Heart left ventricle (tissue), 16 donors: ENCODE results near the gene CCDC159. TPM values are rescaled to one million over a fixed set of nuclear protein-coding genes. Genes with fewer than 3 reads are reported as not detected.

ENCODE experiments used
- ATAC-seq, 4 donors: fragments of 200-7000 bp; cut with Tn5 transposase; one replicate each; pipeline ENCODE4 v1.9.1; 2020 to 2022; ENCODE audit warnings: moderate library complexity in 4 of 4, mild to moderate bottlenecking in 3 of 4, moderate number of reproducible peaks in 1 of 4
- DNase-seq, 5 donors: peaks; one replicate each; pipeline ENCODE4 v3.0.0-alpha.2; 2020
- H3K27ac ChIP-seq, 12 donors: fragments of 200-600 bp; sonication (generic) in 4 of 12; one replicate each; pipeline versions ENCODE4 v1.5.0 to v1.8.0; 2016 to 2022; ENCODE audit warnings: mild to moderate bottlenecking in 2 of 12
- H3K27me3 ChIP-seq, 9 donors: fragments of 200-600 bp; sonication (generic) in 2 of 9; one replicate each; pipeline versions ENCODE4 v1.5.1 to v1.8.0; 2016 to 2022; ENCODE audit warnings: mild to moderate bottlenecking in 3 of 9
- H3K36me3 ChIP-seq, 9 donors: fragments of 200-600 bp; sonication (generic) in 2 of 9; one replicate each; pipeline versions ENCODE4 v1.5.0 to v1.8.0; 2018 to 2022; ENCODE audit warnings: mild to moderate bottlenecking in 2 of 9
- H3K4me1 ChIP-seq, 12 donors: fragments of 200-600 bp; sonication (generic) in 4 of 12; one replicate each; pipeline versions ENCODE4 v1.5.0 to v1.8.0; 2016 to 2022; ENCODE audit warnings: mild to moderate bottlenecking in 3 of 12
- H3K4me3 ChIP-seq, 12 donors: fragments of 200-600 bp; sonication (generic) in 4 of 12; one replicate each; pipeline versions ENCODE4 v1.5.0 to v1.8.0; 2017 to 2022; ENCODE audit warnings: mild to moderate bottlenecking in 9 of 12, moderate library complexity in 4 of 12
- H3K9me3 ChIP-seq, 12 donors: fragments of 200-600 bp; sonication (generic) in 4 of 12; one replicate each; pipeline versions ENCODE4 v1.5.0 to v1.8.0; 2016 to 2022; ENCODE audit warnings: mild to moderate bottlenecking in 1 of 12
- POLR2A ChIP-seq, 2 donors: fragments of 450-650 bp; IDR thresholded peaks; one replicate each; pipeline ENCODE4 v1.6.1; 2017; ENCODE audit warnings: antibody characterized with exemption in 2 of 2, mild to moderate bottlenecking in 2 of 2, moderate library complexity in 2 of 2
- WGBS, 4 donors: extraction: QIAGEN DNeasy Blood & Tissue Kit in 2 of 4; methylation state at CpG; one replicate each; pipeline versions ENCODE4 v1.1.5 to v1.1.7; 2013 to 2018; 5-methylcytosine and 5-hydroxymethylcytosine counted together
- intact Hi-C, 10 donors: fragments of 100-400 bp; cut with DNase I; formaldehyde crosslinking; loops; one replicate each; pipeline versions ENCODE4 v1.11.1 to v1.14.2; 2022
- polyA plus RNA-seq, 2 donors: library from polyadenylated mRNA; stranded (reverse); fragments of 200-250 nt; gene quantifications; one replicate each; pipeline ENCODE4 v1.2.3, GENCODE V29; 2013
- total RNA-seq, 9 donors: library from RNA; depleted of rRNA in 2 of 9; stranded (reverse); fragments of >200 nt in 2 of 9; fragmentation: NEBNext Ultra II Directional in 3 of 9; extraction: Animal tissue kit (Norgen Biotek cat#: 25700) in 3 of 9; gene quantifications; one replicate each; pipeline versions ENCODE4 v1.1.0 to v1.2.4, GENCODE V29; 2016 to 2023
- TF ChIP-seq, protein P1 (sequence below), 12 donors: fragments of 200-600 bp; sonication (generic) in 4 of 12; IDR thresholded peaks; one replicate each; pipeline versions ENCODE4 v1.5.0 to v1.8.0; 2018 to 2022; ENCODE audit warnings: antibody characterized with exemption in 12 of 12, mild to moderate bottlenecking in 5 of 12
- donor health status: ischemic (EF 13 %, LVEDD 7.1; RV severe dilation, severe dysfunction).
- donor health status: healthy with polysubstance abuse.
- donor health status: DM: no; HTN: yes; CAD: no.
- donor health status: DM: no; HTN: no; CAD: no.
- donor health status: ischemic (EF 25% LVEDD 6.9; RV normal size, moderate dysfunction).
- donor health status: ischemic (EF 25% LVEDD 5.7; RV mildly dilated, moderate dysfunction).
- donor health status: healthy.
- donor health status: DM: yes; HTN: yes; CAD: no.
- donor health status: ischemic (EF 35%, LVEDD 5.7; RV mildly dilated, moderate dysfunction).
- donor health status: nonischemic (EF 11% LVEDD 7.7; RV severe dilation, severe dysfunction).
- donor health status: DM: yes; HTN: yes; CAD: no.
- donor health status: PGD.
- donor health status: ischemic (EF 29% LVEDD 5.4; RV normal size, mild dysfunction).
- donor health status: nonischemic (EF 23%, LVEDD 6.1; RV moderate dilation, normal function).

Gene CCDC159
- total and polyA plus RNA-seq, 11 donors, result 11.5 to 34.9 (median 21.9) TPM

DNA sequence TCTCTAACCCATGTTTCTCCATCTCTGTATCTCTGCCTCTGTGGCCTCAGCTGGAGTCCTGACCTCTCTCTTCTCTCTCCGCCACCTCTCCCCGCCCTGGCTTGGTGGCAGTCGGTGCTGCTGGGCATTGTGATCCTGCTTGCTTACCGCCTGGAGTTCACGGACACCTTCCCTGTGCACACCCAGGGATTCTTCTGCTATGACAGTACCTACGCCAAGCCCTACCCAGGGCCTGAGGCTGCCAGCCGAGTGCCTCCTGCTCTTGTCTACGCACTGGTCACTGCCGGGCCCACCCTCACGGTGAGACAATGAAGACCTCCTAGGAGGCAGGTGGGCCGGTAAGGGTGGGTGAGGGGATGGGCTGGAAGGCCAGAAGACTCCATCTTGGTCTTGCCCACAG, 13.1 kb downstream of the CCDC159 start:
- no peak overlapping the region for H3K27ac ChIP-seq
- TF ChIP-seq, protein P1, sequence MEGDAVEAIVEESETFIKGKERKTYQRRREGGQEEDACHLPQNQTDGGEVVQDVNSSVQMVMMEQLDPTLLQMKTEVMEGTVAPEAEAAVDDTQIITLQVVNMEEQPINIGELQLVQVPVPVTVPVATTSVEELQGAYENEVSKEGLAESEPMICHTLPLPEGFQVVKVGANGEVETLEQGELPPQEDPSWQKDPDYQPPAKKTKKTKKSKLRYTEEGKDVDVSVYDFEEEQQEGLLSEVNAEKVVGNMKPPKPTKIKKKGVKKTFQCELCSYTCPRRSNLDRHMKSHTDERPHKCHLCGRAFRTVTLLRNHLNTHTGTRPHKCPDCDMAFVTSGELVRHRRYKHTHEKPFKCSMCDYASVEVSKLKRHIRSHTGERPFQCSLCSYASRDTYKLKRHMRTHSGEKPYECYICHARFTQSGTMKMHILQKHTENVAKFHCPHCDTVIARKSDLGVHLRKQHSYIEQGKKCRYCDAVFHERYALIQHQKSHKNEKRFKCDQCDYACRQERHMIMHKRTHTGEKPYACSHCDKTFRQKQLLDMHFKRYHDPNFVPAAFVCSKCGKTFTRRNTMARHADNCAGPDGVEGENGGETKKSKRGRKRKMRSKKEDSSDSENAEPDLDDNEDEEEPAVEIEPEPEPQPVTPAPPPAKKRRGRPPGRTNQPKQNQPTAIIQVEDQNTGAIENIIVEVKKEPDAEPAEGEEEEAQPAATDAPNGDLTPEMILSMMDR (IDR thresholded peaks at IDR 0.05), result no peak
- TF ChIP-seq POLR2A (IDR thresholded peaks at IDR 0.05), result no peak
- no peaks in the 10 kb centered on the region for H3K27me3 ChIP-seq
- no peak for DNase-seq
- intact Hi-C loops, result no loop called here
- WGBS, 4 donors, result 89 to 91% (median 90%) methylated on average over 9 to 11 of the region's 11 CpGs
- no peak overlapping the region for H3K4me3 ChIP-seq
- H3K4me1 ChIP-seq, result peaks cover 0 to 22% (median 2%) of the 10 kb centered on the region in 12 donors
- H3K36me3 ChIP-seq, result peaks cover 0 to 55% (median 10%) of the 10 kb centered on the region in 9 donors
- H3K9me3 ChIP-seq, result no peaks in the 10 kb centered on the region
- ATAC-seq, result no peak

DNA sequence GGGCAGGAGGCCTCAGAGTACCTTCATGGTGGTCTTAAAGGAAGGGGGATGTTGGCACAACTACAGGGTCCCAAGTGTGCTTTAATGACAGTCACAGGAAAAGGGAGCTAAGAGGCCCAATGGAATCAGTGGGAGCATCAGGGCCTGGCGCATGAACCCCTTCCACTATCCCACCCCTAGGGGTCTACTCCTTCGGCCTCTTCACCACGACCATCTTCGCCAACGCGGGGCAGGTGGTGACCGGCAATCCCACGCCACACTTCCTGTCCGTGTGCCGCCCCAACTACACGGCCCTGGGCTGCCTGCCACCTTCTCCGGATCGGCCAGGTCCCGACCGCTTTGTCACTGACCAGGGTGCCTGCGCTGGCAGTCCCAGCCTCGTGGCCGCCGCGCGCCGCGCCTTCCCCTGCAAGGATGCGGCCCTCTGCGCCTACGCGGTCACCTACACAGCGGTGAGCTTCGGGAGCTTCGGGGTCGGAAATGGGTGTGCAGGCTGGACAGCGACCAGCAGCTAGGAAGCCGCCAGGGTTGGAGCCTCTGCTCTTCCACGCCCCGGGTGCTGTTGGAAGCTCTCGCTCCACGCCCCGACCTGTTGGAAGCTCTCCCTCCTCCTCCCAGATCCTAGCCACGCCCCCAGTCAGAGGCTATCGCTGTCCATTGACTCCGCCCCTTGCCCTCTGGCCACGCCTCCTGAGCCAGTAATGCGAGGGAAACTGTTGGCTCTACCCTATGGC, 14.9 kb downstream of the CCDC159 start:
- WGBS, 4 donors, result 34 to 61% (median 51%) methylated on average over 27 to 43 of the region's 43 CpGs
- ATAC-seq, result peak in 3 of 4 donors; percentile 16 to 31 (median 19)
- no peaks in the 10 kb centered on the region for H3K27me3 ChIP-seq
- H3K36me3 ChIP-seq, result peaks cover 0 to 63% (median 15%) of the 10 kb centered on the region in 9 donors
- peaks cover 0 to 8% (median 0%) of the 10 kb centered on the region in 12 donors for H3K4me1 ChIP-seq
- intact Hi-C loops, result no loop called here
- peak overlapping the region in 1 of 12 donors; percentile 6 for H3K4me3 ChIP-seq
- TF ChIP-seq, protein P1 (IDR thresholded peaks at IDR 0.05), result no peak
- TF ChIP-seq POLR2A (IDR thresholded peaks at IDR 0.05), result no peak
- H3K27ac ChIP-seq, result no peak overlapping the region
- no peaks in the 10 kb centered on the region for H3K9me3 ChIP-seq
- peak in 1 of 5 donors; percentile 75 for DNase-seq

DNA sequence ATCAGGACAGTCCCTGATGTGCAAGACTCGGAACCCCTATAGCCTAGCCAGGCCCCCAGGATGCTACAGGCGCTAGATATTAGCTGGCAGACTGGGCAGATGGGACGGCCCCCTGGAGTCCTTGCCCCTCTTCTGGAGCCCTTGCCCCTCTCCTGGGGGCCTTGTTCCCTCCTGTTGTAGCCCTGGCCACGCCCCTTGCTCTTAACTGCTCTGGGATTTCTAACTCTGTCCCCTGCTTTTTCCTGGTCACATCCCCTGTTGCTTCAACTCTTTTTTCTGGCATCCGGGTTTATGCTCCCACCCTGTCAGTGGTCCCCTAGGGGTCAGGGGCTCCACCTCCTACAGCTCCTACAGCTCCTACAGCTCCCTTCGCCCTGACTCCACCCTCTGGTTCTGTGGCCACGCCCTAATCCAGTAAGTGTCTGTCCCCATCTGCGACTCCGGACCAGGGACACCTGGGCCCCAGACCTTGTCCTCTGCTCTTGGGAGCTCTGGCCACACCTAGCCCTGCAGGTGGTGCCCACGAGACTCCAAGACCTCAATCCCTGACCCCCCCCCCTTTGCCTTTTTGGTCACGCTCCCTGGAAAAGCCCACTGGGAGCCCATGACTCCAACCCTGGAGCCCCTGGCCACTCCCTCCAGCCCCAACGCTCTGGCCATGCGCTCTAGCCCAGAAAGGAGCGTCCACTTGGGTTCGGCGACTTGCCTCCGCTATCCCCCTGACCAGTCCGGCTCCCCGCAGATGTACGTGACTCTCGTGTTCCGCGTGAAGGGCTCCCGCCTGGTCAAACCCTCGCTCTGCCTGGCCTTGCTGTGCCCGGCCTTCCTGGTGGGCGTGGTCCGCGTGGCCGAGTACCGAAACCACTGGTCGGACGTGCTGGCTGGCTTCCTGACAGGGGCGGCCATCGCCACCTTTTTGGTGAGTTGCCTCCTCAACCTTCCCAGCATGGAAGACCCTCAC, 15.7 kb downstream of the CCDC159 start:
- no peaks in the 10 kb centered on the region for H3K9me3 ChIP-seq
- intact Hi-C loops, result no loop called here
- 59 to 80% (median 76%) methylated on average over 29 to 35 of the region's 35 CpGs for WGBS, 4 donors
- peaks cover 0 to 8% (median 0%) of the 10 kb centered on the region in 12 donors for H3K4me1 ChIP-seq
- ATAC-seq (no peak), DNase-seq (no peak)
- H3K36me3 ChIP-seq, result peaks cover 0 to 63% (median 15%) of the 10 kb centered on the region in 9 donors
- peak overlapping the region in 1 of 12 donors; percentile 6 for H3K4me3 ChIP-seq
- H3K27ac ChIP-seq, result no peak overlapping the region
- H3K27me3 ChIP-seq, result no peaks in the 10 kb centered on the region
- TF ChIP-seq POLR2A (IDR thresholded peaks at IDR 0.05), result no peak
- TF ChIP-seq, protein P1 (IDR thresholded peaks at IDR 0.05), result no peak

DNA sequence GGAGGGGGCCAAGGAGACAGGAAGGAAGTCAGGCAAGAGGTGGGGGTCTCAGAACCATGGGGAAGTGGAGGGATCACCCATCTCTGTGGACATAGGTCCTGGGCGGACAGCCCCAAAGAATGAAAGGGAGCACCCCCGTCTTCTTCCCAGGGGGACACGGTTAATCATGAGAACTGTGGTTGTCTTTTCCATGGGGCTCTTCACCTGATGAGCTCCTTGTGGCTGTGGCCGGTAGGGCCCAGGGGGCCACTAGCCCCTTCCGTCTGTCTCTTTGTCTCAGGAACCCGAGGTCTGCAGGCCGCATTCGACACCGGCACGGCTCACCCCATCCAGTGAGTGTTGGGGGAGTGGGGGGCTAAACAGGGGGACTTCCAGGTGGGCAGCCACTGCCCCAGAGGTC, 17.6 kb downstream of the CCDC159 start:
- Histone ChIP-seq H3K4me3 (no peak overlapping the region), H3K4me1 (peaks cover 0 to 8% (median 0%) of the 10 kb centered on the region in 12 donors), H3K27me3 (no peaks in the 10 kb centered on the region), H3K9me3 (no peaks in the 10 kb centered on the region), H3K36me3 (peaks cover 0 to 61% (median 21%) of the 10 kb centered on the region in 9 donors), H3K27ac (no peak overlapping the region)
- TF ChIP-seq, protein P1 (IDR thresholded peaks at IDR 0.05), result no peak
- no peak for TF ChIP-seq POLR2A (IDR thresholded peaks at IDR 0.05)
- ATAC-seq (no peak), DNase-seq (no peak)
- WGBS, 4 donors, result 90 to 96% (median 93%) methylated on average over 10 of the region's 10 CpGs
- intact Hi-C loops, result no loop called here
